Measurements from ENCODE around the gene MAP6. TPM values are rescaled to one million over a fixed set of nuclear protein-coding genes. Genes with fewer than 3 reads are reported as not detected.

MAP6 gene
- total and polyA plus RNA-seq, 9 of the 15 experiments (the other 6 are each of a cell fraction or from before 2014, with no cell fraction given): not detected

GRCh38 chr11:75589933-75590332 lies 78.9 kb downstream of the MAP6 start (continued):
- TF ChIP-seq MITF (IDR thresholded peaks at IDR 0.05) (no peak), ZNF232 (CRISPR knock-in tag; IDR thresholded peaks at IDR 0.05) (no peak), ETS1 (conservative IDR thresholded peaks at IDR 0.05; ENCODE audit: control insufficient read depth, low read depth, low read length) (peak; percentile 77), OTX1 (CRISPR knock-in tag; IDR thresholded peaks at IDR 0.05) (no peak), PKNOX1 (IDR thresholded peaks at IDR 0.05) (0 out of 2 replicates have a peak, but pooled peaks have one; percentile 47), ZBTB11 (CRISPR knock-in tag; IDR thresholded peaks at IDR 0.05) (peak in 1 of 3 experiments; percentile 77; a peak in 2 of 6 replicates), PRDM10 (IDR thresholded peaks at IDR 0.05; ENCODE audit: partially characterized antibody) (peak; percentile 64), KLF6 (CRISPR knock-in tag; IDR thresholded peaks at IDR 0.05; ENCODE audit: borderline replicate concordance) (no peak), RBM17 (IDR thresholded peaks at IDR 0.05; ENCODE audit: borderline replicate concordance, low read depth, low read length) (no peak), MAZ (CRISPR knock-in tag; conservative IDR thresholded peaks at IDR 0.05 in 1 of 2, IDR thresholded peaks at IDR 0.05 in 1 of 2) (peak; percentile 44 to 67; a peak in 1 of 4 replicates), NFRKB (IDR thresholded peaks at IDR 0.05; ENCODE audit: low read depth) (peak; percentile 68; the same call in 1 of the 2 replicates), TAL1 (IDR thresholded peaks at IDR 0.05) (peak; percentile 99), NR3C1 (CRISPR knock-in tag; IDR thresholded peaks at IDR 0.05) (no peak), PATZ1 (CRISPR knock-in tag; IDR thresholded peaks at IDR 0.05; ENCODE audit: borderline replicate concordance) (no peak)

Measured in K562 (cell line).